Epithelial cell of esophagus (primary cell): ENCODE results near the gene SYCP2L.

ENCODE experiments used
- DNase-seq: peaks from one replicate; pipeline ENCODE4 v3.0.0; 2010; ENCODE audit warnings: low read depth
- H3K4me3 ChIP-seq: 2 replicates; pipeline ENCODE4 v1.5.1; 2011; ENCODE audit warnings: mild to moderate bottlenecking, low read length, control low read depth
- CTCF ChIP-seq: IDR thresholded peaks from 2 replicates; pipeline ENCODE4 v1.5.1; 2011; ENCODE audit warnings: low read depth, mild to moderate bottlenecking, low read length, control low read depth, inconsistent platforms; ENCODE audit not compliant: insufficient read depth; ENCODE audit errors: missing control alignments

SYCP2L gene

GRCh38 chr6:10886691-10887502 lies at the start of gene SYCP2L:
Gene SYCP2L, plus strand, starts transcription at chr6:10887052. Its CDS starts 75 bp downstream, at chr6:10887127.
- H3K4me3 ChIP-seq: peak within 1 kb of the TSS; percentile 65
- TF ChIP-seq CTCF: peak; percentile 25
- DNase-seq: peak; percentile 92

GRCh38 chr6:10837622-10837994 lies 49.2 kb upstream of the SYCP2L start:
- DNase-seq: peak; percentile 18
- TF ChIP-seq CTCF: no peak

DNA sequence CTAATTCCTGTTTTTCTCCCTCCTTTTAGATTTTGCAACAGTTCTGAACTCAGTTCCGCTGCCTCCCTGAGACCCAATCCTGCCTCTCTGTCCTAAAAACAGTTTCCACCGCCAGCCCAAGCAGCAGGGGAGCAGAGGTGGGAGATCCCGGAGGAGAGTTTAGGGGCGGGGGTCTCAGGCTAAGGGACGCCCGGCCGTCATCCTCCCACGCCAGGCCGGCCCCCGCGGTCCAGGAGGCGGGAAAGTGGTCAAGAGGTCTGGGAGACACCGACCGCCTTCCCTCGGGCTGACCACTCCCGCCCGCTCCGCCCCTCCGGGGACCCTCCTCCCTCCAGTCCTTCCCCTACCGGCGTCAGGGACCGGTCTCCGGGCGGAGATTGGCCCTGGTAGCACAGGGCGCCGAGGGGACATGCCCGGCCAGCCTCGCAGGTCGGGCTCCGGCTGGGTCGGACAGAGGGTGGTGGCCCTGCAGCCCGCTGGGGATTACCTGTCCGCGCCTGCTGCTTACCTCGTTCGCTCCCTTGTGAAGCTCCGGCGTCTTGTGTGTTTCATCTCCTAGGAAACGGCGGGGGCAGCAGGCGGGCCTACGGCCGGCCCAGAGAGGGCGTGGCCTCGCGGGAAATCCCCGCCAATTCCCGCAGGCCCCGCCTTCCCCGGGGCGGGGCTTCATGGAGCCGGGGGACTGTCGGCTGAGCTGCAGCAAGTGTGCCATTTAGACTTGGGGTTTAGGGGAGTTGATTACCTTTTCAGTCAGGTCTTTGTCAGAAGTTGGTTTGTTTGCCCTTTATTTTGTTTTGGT lies 48.7 kb upstream of the SYCP2L start, which contains the start of gene MAK:
Gene MAK (minus strand): TSS at position 545 of the 799 bp plus-strand sequence. CDS start 7,891 bp downstream, outside the sequence.
- TF ChIP-seq CTCF: no peak
- DNase-seq: peak; percentile 93
- peak within 1 kb of the TSS; percentile 61 for H3K4me3 ChIP-seq

More at GRCh38 chr6:10837622-10837994, 49.2 kb upstream of the SYCP2L start:
- H3K4me3 ChIP-seq: peak overlapping the region; percentile 61

DNA sequence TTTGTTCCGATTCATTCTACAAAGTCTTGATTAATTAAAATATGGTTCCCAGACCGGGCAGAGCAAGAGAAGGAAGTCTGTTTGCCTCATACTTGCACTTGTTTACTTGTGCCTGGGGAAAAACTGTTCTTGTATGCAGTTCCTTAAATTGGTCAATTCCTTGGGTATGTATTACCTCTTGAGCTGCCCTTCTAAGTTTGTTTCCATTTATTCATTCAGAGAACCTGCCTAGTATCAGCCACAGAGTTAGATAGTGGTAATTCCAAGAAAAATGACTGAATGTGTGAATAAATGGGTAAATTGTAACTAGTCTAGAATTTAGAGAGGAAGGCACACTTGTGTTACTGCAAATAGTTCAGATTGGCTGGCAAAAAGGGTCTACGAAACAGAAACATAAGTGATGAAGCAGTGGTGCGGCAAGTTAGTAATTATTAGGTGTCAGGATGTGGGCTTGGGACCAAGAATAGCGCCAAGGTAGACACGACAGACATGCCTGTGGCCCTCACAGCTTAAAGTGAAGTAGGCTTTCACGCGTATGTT lies 48.0 kb upstream of the SYCP2L start:
- no peak for TF ChIP-seq CTCF
- H3K4me3 ChIP-seq: peak overlapping the region; percentile 61
- DNase-seq: peak; percentile 4

DNA sequence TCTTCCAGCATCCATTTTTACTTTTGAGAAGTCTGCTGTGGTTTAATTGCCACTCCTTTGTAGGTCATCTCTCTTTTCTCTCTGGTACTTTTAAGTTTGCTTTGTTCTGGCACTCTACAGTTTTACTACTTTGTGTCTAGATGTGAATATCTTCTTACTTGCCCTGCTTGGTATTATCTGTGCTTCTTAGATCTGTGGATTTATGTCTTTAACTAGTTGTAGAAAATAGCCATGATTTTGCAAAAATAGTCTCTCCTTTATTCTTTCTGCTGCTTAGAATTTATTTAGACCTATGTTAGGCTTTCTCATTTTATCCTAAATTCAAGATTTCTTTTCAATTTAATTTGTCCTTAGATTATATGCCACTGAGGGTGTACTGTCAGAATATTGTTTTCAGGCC lies 43.3 kb upstream of the SYCP2L start:
- no peak overlapping the region for H3K4me3 ChIP-seq
- TF ChIP-seq CTCF: no peak
- no peak for DNase-seq

- no peak overlapping the region for H3K4me3 ChIP-seq
- peak; percentile 16 for DNase-seq
- TF ChIP-seq CTCF: no peak
Measured at GRCh38 chr6:10847684-10848083, 39.2 kb upstream of the SYCP2L start.
